Measurements from ENCODE around the gene MUC6.

- TF ChIP-seq TCF12 (IDR thresholded peaks at IDR 0.05; ENCODE audit: low read depth) (no peak), YY1 (IDR thresholded peaks at IDR 0.05; ENCODE audit: low read depth) (no peak), RAD21 (IDR thresholded peaks at IDR 0.05; ENCODE audit: low read depth) (no peak), EP300 (IDR thresholded peaks at IDR 0.05; ENCODE audit: borderline replicate concordance) (no peak)
Measured at GRCh38 chr11:1037506-1038055, 1.1 kb upstream of the MUC6 start.

All from Ishikawa (cell line).